COR-L47 (cell line): ENCODE measurements around the gene DNAJB14.
"Not testable (repeated sequence)": the region's sequence is repeated elsewhere in the genome, so short reads cannot be mapped to it uniquely, and the experiment has no call there.

Source experiments
- DNase-seq: peaks from one replicate; lab custom pipeline; 2025; lab: John Stamatoyannopoulos, UW

The DNAJB14 gene

DNA sequence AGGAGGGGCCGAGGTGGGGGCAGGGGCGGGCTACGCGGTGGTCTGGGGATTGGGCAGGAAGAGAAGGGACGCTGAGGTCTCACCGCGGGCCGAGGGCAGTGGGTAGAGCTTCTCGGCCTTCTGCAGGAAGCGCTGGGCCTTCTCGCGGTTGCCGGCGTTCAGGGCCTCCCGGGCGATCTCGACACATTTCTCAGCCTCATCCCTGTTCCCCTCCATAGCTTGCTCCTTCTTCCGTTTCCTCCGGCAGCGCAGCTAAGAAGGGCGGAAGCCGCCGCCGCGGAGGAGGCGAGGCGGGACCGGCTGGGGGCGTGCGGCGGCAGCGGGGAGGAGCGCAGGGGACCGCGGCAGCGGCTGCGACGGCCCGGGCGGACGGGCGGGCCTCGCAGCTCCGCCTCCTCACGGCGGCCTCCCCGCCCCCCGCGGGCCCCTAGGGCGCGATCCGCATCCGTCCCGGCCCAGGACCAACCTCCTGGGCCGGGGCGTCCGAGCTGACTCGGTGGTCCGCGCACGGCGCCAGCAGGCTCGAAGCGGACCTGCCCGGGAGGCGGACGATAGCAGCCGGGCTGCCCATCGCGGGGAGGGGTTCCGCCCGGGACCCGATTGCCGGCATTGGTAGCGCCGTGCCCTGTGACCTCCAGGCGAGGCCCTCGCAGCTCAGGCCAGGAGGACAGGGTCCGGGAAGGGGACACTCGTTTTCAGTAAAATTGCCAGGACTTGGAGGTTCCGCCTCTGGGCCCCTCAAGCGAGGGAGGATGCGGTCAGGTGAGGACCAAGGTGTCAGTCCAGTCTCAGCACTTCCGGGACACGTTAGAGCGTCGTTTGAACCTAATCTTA, at the start of gene DNAJB14:
Gene DNAJB14 (minus strand): TSS at position 263 of the 834 bp plus-strand sequence. CDS start 47 bp downstream, at position 216.
- peak; percentile 52 for DNase-seq

DNA sequence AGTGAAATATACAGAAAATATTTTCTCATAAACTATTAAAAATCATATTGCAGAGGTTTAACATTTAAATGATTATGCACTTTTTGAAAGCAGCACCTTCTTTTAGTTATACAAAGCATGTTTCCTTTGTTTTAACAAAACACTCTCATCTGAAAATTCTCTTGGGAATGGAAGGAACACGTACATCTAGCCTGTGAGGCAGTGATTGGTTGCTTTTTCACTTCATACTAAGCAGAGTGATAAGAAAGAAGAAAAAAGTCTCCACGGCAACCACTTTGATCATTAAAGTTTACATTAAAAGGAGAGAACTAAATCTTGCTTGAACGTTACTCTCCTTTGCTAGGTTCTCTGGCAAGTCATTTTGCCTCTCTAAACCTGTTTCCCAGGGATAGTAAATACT, 45.3 kb upstream of the DNAJB14 start:
- no peak for DNase-seq

GRCh38 chr4:99987681-99988080, 41.3 kb upstream of the DNAJB14 start:
- no peak for DNase-seq

DNA sequence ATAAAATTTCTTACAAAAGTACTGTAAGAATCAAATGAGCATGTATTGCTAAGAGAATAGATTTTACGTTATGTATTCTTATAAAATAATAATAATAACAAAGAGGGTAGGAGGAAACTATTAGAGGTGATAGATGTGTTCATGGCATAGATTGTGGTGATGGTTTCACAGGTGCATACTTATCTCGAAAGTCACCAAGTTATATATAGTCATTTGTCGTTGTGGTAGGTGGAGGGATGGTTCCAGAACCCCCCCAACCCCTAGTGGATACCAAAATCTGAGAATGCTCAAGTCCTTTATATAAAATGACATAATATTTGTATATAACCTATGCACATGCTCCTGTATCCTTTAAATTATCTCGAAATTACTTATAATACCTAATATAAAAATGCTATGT, 40.4 kb upstream of the DNAJB14 start:
- DNase-seq = no peak

- DNase-seq = no peak
These were observed 37.0 kb upstream of the DNAJB14 start for GRCh38 chr4:99983289-99983943.

DNA sequence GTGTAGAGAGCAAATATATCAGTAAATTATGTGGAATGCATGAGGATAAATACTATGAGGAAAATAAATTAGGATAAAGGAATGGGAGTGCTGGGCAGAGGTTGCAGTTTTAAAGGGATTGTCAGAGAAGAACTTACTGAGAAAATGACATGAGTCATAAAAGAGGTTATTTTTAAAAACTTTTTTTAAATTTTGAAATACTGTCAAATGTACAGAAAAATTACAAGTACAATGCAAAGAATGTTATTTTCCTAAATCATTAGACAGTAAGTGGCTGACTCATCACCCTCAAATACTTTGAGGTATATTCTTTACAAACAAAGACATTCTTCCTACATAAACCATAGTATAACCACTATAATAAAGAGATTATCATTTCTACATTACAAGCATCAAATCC, 33.5 kb upstream of the DNAJB14 start:
- no peak for DNase-seq

- DNase-seq = no peak
These were observed 25.2 kb upstream of the DNAJB14 start for GRCh38 chr4:99971453-99972111.

- no peak for DNase-seq
These were observed 21.9 kb upstream of the DNAJB14 start for GRCh38 chr4:99968330-99968729.

DNA sequence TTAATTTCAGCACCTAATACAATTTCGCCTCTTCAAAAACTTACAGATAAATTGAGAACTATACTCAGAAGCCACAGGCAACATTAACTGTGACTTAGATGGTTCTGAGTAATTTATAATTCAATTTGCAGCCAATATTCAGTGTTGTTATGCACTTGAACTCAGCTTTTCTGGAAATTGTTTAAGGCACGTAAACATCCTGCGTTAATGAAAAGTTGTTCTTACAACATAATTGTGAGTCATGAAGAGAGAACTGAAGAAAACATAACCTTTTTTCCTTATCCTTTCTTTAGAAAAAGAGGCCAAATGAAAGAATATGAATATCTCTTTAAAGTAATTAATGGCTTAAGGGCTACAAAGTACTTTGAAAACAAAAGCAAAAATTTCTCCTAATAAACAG, 20.3 kb upstream of the DNAJB14 start:
- DNase-seq = no peak

DNA sequence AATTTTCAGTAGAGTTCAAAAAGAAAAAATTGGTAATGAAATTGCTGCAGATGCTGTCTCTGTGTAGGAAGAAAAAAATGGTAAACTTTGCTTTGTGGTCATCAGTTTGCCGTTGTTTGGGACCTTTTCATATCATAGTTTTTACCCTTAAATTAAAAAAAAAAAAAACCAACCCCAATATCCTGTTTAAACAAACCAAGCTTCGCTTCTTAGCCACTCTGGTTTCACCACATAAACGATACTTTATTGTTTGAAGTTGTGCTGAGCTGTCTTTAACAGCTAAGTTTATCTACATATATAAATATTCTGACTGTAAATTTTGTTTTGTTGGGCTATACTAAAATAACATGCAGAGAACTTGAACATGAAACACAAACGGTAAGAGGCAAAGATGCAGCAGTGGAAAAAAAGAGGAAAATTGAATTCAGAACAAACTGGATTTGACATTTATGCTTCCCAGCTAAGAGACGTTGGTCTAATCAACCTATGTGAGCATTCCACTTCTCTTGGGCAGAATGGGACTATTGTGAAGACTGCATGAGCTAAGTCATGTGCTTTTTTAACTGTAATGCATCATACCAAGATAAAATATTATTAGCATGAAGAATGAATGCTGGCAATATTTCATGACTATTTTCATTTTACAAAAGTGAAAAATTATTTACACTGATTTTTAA, 19.4 kb upstream of the DNAJB14 start:
- no peak for DNase-seq

GRCh38 chr4:99965173-99965572, 18.8 kb upstream of the DNAJB14 start:
- no peak for DNase-seq

- DNase-seq = no peak
These were observed 15.3 kb upstream of the DNAJB14 start for GRCh38 chr4:99961711-99962110.

- no peak for DNase-seq
These were observed 14.2 kb upstream of the DNAJB14 start for GRCh38 chr4:99960648-99961047.

GRCh38 chr4:99958207-99958606, 11.8 kb upstream of the DNAJB14 start:
- DNase-seq = not testable (repeated sequence)

DNA sequence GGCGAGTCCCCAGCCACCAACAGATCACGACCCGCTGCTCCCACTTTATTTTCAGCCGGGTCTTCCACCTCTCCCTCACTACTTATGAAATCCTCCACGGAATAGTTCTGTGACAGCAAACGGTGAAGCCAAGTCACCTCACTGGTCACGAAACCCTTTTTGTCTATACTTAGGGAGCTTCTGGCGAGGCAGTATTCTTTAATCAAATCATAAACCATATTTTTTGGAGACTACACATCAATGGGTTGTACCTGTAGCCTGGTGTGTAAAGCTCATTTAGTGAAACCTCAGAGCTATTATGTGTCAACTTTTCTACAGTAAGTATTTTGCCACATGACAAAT, 4.5 kb upstream of the DNAJB14 start:
- no peak for DNase-seq

GRCh38 chr4:99949999-99950912, 3.8 kb upstream of the DNAJB14 start, which contains the start of gene H2AZ1:
H2AZ1 (minus strand) TSS chr4:99950275; CDS start chr4:99950170, 105 bp downstream.
- peak; percentile 100 for DNase-seq

GRCh38 chr4:99949034-99949998, 2.9 kb upstream of the DNAJB14 start:
- peak; percentile 93 for DNase-seq

GRCh38 chr4:99947608-99948007, 1.2 kb upstream of the DNAJB14 start:
- no peak for DNase-seq

DNA sequence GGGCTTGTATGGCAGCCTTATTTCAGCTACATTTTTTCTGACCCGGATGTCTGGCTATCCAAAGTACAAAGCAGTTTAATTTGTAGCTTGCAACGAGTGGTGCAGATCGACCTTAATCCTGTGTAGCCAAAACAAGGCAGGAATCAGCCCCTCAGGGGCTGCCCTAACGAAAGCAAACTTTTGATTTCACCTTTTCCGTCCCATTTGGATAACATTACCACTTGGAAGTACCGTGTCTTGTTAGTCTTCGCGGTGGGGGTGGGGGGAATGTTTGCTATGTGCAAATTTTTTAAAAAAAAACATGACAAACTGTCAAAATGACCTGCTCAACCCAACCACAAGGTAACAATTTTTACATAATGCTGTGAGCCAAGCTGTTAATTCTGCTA, 766 bp upstream of the DNAJB14 start:
- no peak for DNase-seq

DNA sequence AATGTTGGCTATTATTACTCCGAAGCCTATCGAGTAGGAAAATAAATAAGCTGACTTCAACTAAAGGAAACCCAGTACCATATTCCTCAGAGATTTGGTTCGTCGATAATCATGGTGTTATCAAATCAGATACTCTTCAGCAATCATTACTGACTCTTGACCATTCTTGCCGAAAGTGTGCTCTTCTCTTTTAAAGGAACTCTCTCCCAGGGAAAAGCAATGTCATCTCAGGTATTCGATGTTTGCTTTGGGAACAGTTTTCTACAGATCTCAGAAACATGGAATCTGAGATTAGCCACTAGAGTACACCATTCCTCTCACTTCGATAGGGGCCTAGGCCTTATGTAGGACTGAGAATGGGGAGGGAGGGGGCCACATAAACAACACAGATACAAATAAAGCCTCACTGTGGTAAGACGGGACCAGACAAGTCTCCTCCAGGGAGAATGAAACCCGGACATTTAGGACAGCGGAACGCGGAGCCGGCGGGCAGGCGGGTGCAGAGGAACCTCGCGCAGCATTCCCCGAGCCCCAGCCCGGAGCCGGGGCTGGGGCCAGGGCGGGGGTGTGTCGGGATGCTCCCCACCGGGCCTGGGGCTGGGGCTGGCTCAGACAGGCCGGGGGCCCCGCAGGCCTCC, 581 bp downstream of the DNAJB14 start:
- DNase-seq = peak; percentile 9
